Left cardiac atrium (tissue), 4 donors: ENCODE data around the gene USP2. TPM values are rescaled to one million over a fixed set of nuclear protein-coding genes. Genes with fewer than 3 reads are reported as not detected.

ENCODE experiments used
- ATAC-seq, 2 donors: fragments of 200-7000 bp; cut with Tn5 transposase; one replicate each; pipeline ENCODE4 v1.9.1; 2020; ENCODE audit warnings: mild to moderate bottlenecking in 2 of 2, moderate library complexity in 2 of 2
- DNase-seq: peaks from one replicate; pipeline ENCODE4 v3.0.0-alpha.2; 2020
- intact Hi-C, 2 donors: fragments of 100-400 bp; cut with DNase I; formaldehyde crosslinking; loops; one replicate each; pipeline versions ENCODE4 v1.14.1 to v1.15.1; 2022 to 2023
- total RNA-seq, 2 donors: library from RNA; stranded (reverse); fragmentation: NEBNext Ultra II Directional; extraction: Animal tissue kit (Norgen Biotek cat#: 25700); gene quantifications; one replicate each; pipeline ENCODE4 v1.2.1, GENCODE V29; 2021
- donor health status: DM: no; HTN: yes; CAD: no.
- donor health status: DM: no; HTN: yes; CAD: no; lungs with severe emphysema.
- donor health status: DM: yes; HTN: yes; CAD: no.
- donor health status: Dilated cardiomyopathy.

The USP2 gene
- total RNA-seq, 2 donors from 2014 or later, result 65.8 to 68.8 TPM

GRCh38 chr11:119319700-119320239, 61.7 kb downstream of the USP2 start:
- no peak for ATAC-seq
- DNase-seq, result peak; percentile 67
- intact Hi-C loops, result loop anchor here (5.0 to 10.0 kb wide), 2 partner anchors 112 to 115 kb away; partner anchors contain the start of gene CBL (in 2 of the 2)

GRCh38 chr11:119319136-119319699, 62.3 kb downstream of the USP2 start:
- intact Hi-C loops, result no loop called here
- ATAC-seq (no peak), DNase-seq (no peak)

GRCh38 chr11:119318240-119319135, 63.0 kb downstream of the USP2 start:
- intact Hi-C loops, result no loop called here
- peak; percentile 60 for DNase-seq
- no peak for ATAC-seq

- ATAC-seq, result no peak
- intact Hi-C loops, result no loop called here
- DNase-seq, result no peak
Observed at GRCh38 chr11:119317592-119318239, 63.8 kb downstream of the USP2 start.

GRCh38 chr11:119316729-119317591, 64.5 kb downstream of the USP2 start, which contains the start of gene MCAM:
TSS of gene MCAM (minus strand) at chr11:119317130. CDS start at chr11:119317101, 29 bp downstream.
- intact Hi-C loops, result no loop called here

GRCh38 chr11:119316016-119316728, 65.3 kb downstream of the USP2 start:
- intact Hi-C loops, result no loop called here
- DNase-seq (peak; percentile 74), ATAC-seq (peak; percentile 40 to 49)

More at GRCh38 chr11:119316729-119317591, 64.5 kb downstream of the USP2 start, which contains the start of gene MCAM:
- ATAC-seq (peak; percentile 35 to 42), DNase-seq (peak; percentile 69)

GRCh38 chr11:119315131-119316015, 66.1 kb downstream of the USP2 start:
- peak; percentile 53 to 56 for ATAC-seq
- intact Hi-C loops, result no loop called here
- DNase-seq, result peak; percentile 59

GRCh38 chr11:119314726-119315125, 66.8 kb downstream of the USP2 start:
- intact Hi-C loops, result no loop called here
- no peak for ATAC-seq

GRCh38 chr11:119310682-119311052, 70.8 kb downstream of the USP2 start:
- no peak for ATAC-seq
- DNase-seq, result no peak
- intact Hi-C loops, result no loop called here

More at GRCh38 chr11:119314726-119315125, 66.8 kb downstream of the USP2 start:
- no peak for DNase-seq

GRCh38 chr11:119309953-119310681, 71.4 kb downstream of the USP2 start:
- no peak for DNase-seq
- intact Hi-C loops, result no loop called here
- no peak for ATAC-seq

GRCh38 chr11:119309411-119309810, 72.1 kb downstream of the USP2 start:
- no peak for ATAC-seq
- no peak for DNase-seq
- intact Hi-C loops, result no loop called here

- intact Hi-C loops, result no loop called here
- DNase-seq (no peak), ATAC-seq (no peak)
Observed at GRCh38 chr11:119307974-119308373, 73.5 kb downstream of the USP2 start.

GRCh38 chr11:119307219-119307618, 74.3 kb downstream of the USP2 start:
- intact Hi-C loops, result no loop called here
- no peak for ATAC-seq
- DNase-seq, result no peak

GRCh38 chr11:119306373-119306890, 75.1 kb downstream of the USP2 start:
- DNase-seq, result no peak
- intact Hi-C loops, result no loop called here
- ATAC-seq, result peak; percentile 30 to 86

- no peak for DNase-seq
- ATAC-seq, result peak in 1 of 2 donors; percentile 17
- intact Hi-C loops, result no loop called here
Observed at GRCh38 chr11:119305556-119306372, 75.7 kb downstream of the USP2 start.
